GM19025 (cell line): ENCODE results near the gene SLC16A8.
"Not testable (repeated sequence)": the region's sequence is repeated elsewhere in the genome, so short reads cannot be mapped to it uniquely, and the experiment has no call there.

Experiments
- ATAC-seq: cut with Tn5 transposase; IDR thresholded peaks from one replicate; pipeline ENCODE4 v1.9.1; 2021; ENCODE audit warnings: mild to moderate bottlenecking, low read depth, moderate library complexity; ENCODE audit not compliant: unreplicated experiment

SLC16A8 gene

GRCh38 chr22:38051261-38051660, 32.7 kb downstream of the SLC16A8 start:
- ATAC-seq, result no peak

- no peak for ATAC-seq
Observed at GRCh38 chr22:38050720-38051119, 33.3 kb downstream of the SLC16A8 start.

- ATAC-seq, result no peak
Observed at GRCh38 chr22:38049812-38050619, 34.0 kb downstream of the SLC16A8 start.

GRCh38 chr22:38046070-38046748, 37.8 kb downstream of the SLC16A8 start:
- no peak for ATAC-seq

GRCh38 chr22:38043151-38044039, 40.6 kb downstream of the SLC16A8 start:
- ATAC-seq, result no peak

- ATAC-seq, result no peak
Observed at GRCh38 chr22:38042488-38042790, 41.5 kb downstream of the SLC16A8 start.

GRCh38 chr22:38041760-38042487, 42.1 kb downstream of the SLC16A8 start:
- no peak for ATAC-seq

- ATAC-seq, result no peak
Observed at GRCh38 chr22:38040953-38041759, 42.8 kb downstream of the SLC16A8 start.

- ATAC-seq, result no peak
Observed at GRCh38 chr22:38038890-38039812, 44.8 kb downstream of the SLC16A8 start.

- no peak for ATAC-seq
Observed at GRCh38 chr22:38038426-38038825, 45.6 kb downstream of the SLC16A8 start.

- not testable (repeated sequence) for ATAC-seq
Observed at GRCh38 chr22:38037367-38038150, 46.4 kb downstream of the SLC16A8 start.

- no peak for ATAC-seq
Observed at GRCh38 chr22:38036392-38037062, 47.5 kb downstream of the SLC16A8 start.

GRCh38 chr22:38035530-38035885, 48.5 kb downstream of the SLC16A8 start:
- no peak for ATAC-seq

GRCh38 chr22:38034884-38035529, 49.0 kb downstream of the SLC16A8 start:
- no peak for ATAC-seq

- no peak for ATAC-seq
Observed at GRCh38 chr22:38034278-38034882, 49.6 kb downstream of the SLC16A8 start.

- ATAC-seq, result no peak
Observed at GRCh38 chr22:38033522-38034277, 50.3 kb downstream of the SLC16A8 start.
